NCI-H2227 treated with DMSO at 0.1 percent for 48 hours (cell line): ENCODE results near the gene PARS2.

ENCODE experiments used
- DNase-seq: peaks from one replicate; lab custom pipeline; 2025; lab: John Stamatoyannopoulos, UW

PARS2 gene

DNA sequence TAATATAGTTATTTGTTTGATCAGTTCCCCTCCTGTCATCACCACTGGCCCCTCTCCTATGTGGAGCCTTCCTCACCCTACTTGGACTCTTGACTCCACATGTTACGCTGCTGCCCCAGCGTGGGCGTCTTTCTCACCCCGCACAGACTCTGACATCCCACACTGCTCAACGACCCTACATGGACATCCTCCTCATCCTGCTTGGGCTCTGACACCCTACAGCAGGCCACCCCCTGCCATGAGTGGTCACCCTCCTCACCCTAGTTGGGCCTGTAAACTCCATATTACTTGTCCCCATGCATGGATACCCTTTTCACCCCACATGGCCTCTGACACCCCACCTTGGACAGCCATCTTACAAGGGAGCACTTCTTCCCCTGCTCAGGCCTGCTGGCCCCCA, 27.6 kb downstream of the PARS2 start:
- DNase-seq: no peak

- DNase-seq: no peak
Measured at GRCh38 chr1:54728027-54728426, 36.3 kb downstream of the PARS2 start.

- no peak for DNase-seq
Measured at GRCh38 chr1:54724771-54725170, 39.6 kb downstream of the PARS2 start.

- DNase-seq: no peak
Measured at GRCh38 chr1:54723985-54724384, 40.3 kb downstream of the PARS2 start.

DNA sequence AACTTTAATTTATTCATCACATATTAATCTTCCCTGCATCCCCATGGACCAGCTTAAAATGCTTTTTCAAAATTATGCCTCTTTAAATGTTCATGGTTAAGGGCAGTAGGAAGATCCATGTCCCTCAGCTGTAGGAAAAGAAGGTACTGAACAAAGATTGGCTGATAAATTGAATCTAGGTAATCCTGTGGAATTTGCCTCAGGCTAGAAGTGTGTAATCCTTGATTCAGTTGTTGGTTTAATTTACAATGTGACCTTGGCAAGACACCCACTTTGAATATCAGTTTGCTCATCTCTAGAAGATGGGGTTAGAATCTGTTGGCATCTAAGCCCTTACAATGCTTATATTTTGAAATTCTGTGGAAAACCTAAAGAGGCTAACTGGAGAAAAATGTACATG, 42.6 kb downstream of the PARS2 start:
- DNase-seq: no peak

DNA sequence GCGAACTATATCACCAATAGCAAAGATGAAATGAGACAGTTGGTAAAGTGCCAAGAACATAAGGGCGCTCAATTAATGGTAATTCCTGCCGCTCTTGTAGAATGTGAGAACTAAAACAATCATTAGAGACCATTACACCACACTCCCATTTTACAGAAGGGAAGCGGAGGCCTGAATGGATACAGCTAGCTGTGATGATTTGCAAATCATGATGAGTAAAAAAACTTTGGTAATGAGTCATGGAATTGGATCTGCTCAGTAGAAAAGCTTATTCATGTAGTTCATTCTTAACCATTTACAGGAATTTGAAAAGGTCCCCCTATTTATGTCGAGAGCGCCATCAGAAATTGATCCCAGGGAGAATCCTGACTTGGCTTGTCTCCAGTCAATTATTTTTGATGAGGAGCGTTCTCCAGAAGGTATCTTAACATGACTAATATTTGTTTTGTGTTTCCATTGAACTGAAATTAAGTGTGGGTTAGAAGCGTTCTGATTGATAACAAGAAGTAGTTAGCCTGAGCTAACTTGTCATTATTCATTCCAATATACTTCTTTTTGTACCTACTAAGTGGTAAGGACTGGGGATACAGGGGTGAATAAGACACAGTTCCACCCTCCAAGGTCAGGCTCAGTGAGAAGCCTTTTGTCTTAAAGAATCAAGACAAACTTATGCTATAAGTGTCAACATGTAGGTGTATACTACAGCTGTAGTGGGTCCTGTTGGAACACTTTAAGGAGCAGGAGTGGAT, 47.9 kb downstream of the PARS2 start:
- DNase-seq: no peak

GRCh38 chr1:54715493-54716298, 48.6 kb downstream of the PARS2 start, which contains the start of gene TTC4:
TTC4 (plus strand) TSS chr1:54715861; CDS start chr1:54715909, 48 bp downstream.
- DNase-seq: peak; percentile 81

GRCh38 chr1:54714881-54715492, 49.3 kb downstream of the PARS2 start:
- no peak for DNase-seq

- DNase-seq: no peak
Measured at GRCh38 chr1:54711536-54711935, 52.8 kb downstream of the PARS2 start.

GRCh38 chr1:54710841-54711240, 53.5 kb downstream of the PARS2 start:
- no peak for DNase-seq

DNA sequence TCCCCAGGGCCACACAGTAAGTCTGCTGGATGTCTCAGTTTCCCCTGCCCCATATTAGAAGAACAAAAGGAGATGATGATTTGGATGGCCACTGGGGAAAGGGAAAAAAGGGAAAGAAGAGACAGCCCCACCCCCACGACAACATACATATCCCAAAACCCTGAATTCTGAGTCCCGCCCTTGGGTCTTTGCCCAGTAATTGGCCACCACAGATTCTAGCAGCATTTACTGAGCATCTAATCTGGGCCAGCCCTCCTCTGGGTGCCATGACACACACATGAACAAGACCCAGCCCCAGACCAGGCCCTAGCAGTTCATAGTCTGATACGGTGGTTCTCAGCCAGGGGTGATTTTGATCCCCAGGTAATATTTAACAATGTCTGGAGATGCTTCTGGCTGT, 53.9 kb downstream of the PARS2 start:
- DNase-seq: no peak

- DNase-seq: no peak
Measured at GRCh38 chr1:54709547-54710292, 54.6 kb downstream of the PARS2 start.

DNA sequence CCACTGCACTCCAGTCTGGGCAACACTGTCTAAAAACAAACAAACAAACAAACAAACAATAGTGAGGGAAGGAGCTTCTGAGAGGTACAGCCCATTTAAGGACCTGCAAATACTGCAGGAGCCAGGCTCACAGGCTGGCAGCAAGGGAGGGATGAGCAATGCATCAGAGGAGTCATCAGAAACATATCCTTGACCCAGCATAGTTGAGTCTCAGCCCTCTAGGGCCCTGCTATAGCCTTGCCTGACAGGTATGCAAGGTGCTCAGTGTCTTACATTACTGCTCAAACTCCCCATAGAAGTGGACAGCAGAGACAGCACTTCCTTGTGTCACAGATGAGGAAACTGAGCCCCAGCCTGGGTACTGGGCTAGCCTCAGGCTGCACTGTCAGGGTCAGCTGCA, 55.9 kb downstream of the PARS2 start:
- DNase-seq: no peak
